Measurements from ENCODE around the gene EXOSC2. TPM values are rescaled to one million over a fixed set of nuclear protein-coding genes. Genes with fewer than 3 reads are reported as not detected.

Gene EXOSC2
- total RNA-seq, 6 donors from 2014 or later, result 6.7 to 37.7 (median 17.8) TPM

DNA sequence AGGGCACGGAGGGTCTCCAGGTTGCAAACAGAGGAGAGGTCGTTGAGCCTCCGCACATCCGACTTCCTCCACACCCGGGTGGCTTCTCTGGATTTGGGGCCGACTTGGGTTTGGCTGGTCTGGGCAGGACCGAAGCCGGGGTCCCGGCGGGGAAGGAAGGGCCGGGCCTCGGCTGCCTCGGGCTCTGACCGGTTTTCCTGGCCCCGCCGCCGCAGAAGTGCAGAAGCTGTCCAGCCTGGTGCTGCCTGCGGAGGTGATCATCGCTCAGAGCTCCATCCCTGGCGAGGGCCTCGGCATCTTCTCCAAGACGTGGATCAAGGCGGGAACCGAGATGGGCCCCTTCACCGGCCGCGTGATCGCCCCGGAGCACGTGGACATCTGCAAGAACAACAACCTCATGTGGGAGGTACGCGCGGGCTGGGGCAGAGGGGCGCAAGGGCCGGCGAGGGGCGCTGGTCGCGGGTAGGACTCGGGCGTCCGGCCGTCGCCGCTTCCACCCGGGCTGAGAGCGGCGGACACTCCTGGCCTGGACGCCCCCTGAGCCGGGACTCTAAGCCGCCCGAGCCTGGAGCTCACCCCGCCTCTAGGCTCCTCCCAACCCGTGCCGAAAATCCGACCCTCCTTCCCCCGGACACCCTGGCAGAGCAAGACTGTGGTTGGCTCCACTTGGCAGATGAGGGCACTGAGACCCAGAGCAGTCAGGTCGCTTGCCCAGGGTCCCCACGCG is 27.0 kb upstream of the EXOSC2 start:
- peaks cover 34 to 56% (median 49%) of the 10 kb centered on the region in 4 donors for H3K4me1 ChIP-seq
- 8% methylated on average over 14 to 34 of the region's 60 CpGs for WGBS, 2 donors

DNA sequence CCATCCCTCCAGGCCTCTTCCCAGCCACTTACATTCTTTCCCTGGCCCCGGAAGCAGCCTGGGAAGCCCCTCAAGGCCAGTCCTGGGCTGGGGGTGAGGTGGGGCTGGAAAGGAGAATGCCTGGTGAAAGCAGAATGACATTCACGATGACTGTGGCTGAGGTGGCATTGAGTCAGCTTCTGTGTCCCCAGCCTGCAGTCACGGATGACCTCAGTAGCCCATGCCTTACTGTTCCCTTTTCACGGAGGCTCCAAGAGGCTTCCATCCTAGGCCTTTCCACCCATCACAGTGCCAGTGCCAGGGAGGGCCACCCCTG is 26.5 kb upstream of the EXOSC2 start:
- ATAC-seq (ENCODE audit: low FRiP score in 2 of 2) (no peak), DNase-seq (no peak)
- no peak overlapping the region for H3K27ac ChIP-seq
- no peak overlapping the region for H3K4me3 ChIP-seq
- TF ChIP-seq, protein P1, sequence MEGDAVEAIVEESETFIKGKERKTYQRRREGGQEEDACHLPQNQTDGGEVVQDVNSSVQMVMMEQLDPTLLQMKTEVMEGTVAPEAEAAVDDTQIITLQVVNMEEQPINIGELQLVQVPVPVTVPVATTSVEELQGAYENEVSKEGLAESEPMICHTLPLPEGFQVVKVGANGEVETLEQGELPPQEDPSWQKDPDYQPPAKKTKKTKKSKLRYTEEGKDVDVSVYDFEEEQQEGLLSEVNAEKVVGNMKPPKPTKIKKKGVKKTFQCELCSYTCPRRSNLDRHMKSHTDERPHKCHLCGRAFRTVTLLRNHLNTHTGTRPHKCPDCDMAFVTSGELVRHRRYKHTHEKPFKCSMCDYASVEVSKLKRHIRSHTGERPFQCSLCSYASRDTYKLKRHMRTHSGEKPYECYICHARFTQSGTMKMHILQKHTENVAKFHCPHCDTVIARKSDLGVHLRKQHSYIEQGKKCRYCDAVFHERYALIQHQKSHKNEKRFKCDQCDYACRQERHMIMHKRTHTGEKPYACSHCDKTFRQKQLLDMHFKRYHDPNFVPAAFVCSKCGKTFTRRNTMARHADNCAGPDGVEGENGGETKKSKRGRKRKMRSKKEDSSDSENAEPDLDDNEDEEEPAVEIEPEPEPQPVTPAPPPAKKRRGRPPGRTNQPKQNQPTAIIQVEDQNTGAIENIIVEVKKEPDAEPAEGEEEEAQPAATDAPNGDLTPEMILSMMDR (IDR thresholded peaks at IDR 0.05), result no peak
- 40 to 52% methylated on average over 1 to 4 of the region's 4 CpGs for WGBS, 2 donors
- H3K4me1 ChIP-seq, result peaks cover 34 to 51% (median 45%) of the 10 kb centered on the region in 4 donors
- H3K27me3 ChIP-seq, result peaks cover 0 to 62% (median 36%) of the 10 kb centered on the region in 4 donors
- H3K36me3 ChIP-seq, result no peaks in the 10 kb centered on the region
- H3K9me3 ChIP-seq, result no peaks in the 10 kb centered on the region

More for the DNA sequence above, 27.0 kb upstream of the EXOSC2 start:
- H3K27ac ChIP-seq, result no peak overlapping the region
- H3K27me3 ChIP-seq, result peaks cover 0 to 68% (median 38%) of the 10 kb centered on the region in 4 donors
- no peaks in the 10 kb centered on the region for H3K9me3 ChIP-seq
- TF ChIP-seq POLR2AphosphoS5 (IDR thresholded peaks at IDR 0.05) (no peak), EP300 (IDR thresholded peaks at IDR 0.05) (no peak), POLR2A (IDR thresholded peaks at IDR 0.05) (no peak)
- TF ChIP-seq, protein P1 (IDR thresholded peaks at IDR 0.05), result no peak
- ATAC-seq (ENCODE audit: low FRiP score in 2 of 2) (no peak), DNase-seq (peak in 1 of 2 donors; percentile 82)
- H3K4me3 ChIP-seq, result no peak overlapping the region
- H3K36me3 ChIP-seq, result no peaks in the 10 kb centered on the region

DNA sequence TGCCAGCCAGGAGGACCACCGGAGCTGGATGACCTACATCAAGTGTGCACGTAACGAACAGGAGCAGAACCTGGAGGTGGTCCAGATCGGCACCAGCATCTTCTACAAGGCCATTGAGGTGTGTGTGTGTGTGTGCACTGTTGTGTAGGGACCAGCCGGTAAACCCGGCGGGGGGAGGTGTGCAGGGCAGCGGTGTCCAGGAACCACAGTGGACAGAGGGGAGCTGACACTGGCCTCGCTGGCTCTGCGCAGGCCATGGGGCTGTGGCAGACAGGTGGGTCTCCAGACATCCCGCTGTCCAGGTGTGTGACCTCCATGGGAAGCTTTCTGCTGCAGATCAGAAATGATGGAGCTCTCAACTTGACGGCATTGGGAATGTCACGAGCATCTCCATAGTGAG is 25.4 kb upstream of the EXOSC2 start:
- H3K4me1 ChIP-seq, result peaks cover 29 to 40% (median 35%) of the 10 kb centered on the region in 4 donors
- H3K4me3 ChIP-seq, result no peak overlapping the region
- TF ChIP-seq, protein P1 (IDR thresholded peaks at IDR 0.05), result no peak
- TF ChIP-seq POLR2AphosphoS5 (IDR thresholded peaks at IDR 0.05) (no peak), EP300 (IDR thresholded peaks at IDR 0.05) (no peak), POLR2A (IDR thresholded peaks at IDR 0.05) (no peak)
- DNase-seq (peak in 1 of 2 donors; percentile 44), ATAC-seq (ENCODE audit: low FRiP score in 2 of 2) (no peak)
- H3K9me3 ChIP-seq, result no peaks in the 10 kb centered on the region
- no peaks in the 10 kb centered on the region for H3K36me3 ChIP-seq
- H3K27ac ChIP-seq, result no peak overlapping the region
- H3K27me3 ChIP-seq, result peaks cover 0 to 51% (median 28%) of the 10 kb centered on the region in 4 donors
- WGBS, 2 donors, result 86 to 90% methylated on average over 13 of the region's 13 CpGs

DNA sequence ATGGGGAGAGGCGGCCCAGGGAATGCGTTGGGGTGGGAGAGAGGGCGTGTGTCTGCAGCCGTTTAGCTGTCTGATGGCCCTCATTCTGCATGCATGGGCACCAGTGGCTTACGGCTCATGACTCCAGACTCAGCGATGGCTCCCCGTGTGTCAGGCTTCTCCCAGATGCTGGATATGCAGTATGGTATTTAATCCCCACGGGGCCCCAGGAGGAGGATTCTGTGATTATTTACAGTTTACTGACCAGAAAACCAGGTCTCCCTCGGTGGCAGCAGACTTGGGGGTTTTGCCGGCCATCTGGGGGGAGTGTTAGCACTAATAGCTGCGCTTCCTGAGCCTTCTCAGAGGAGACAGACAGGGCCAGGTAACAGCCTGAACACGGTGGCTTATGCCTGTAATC is 24.9 kb upstream of the EXOSC2 start:
- Histone ChIP-seq H3K27me3 (peaks cover 0 to 47% (median 26%) of the 10 kb centered on the region in 4 donors), H3K27ac (no peak overlapping the region), H3K9me3 (no peaks in the 10 kb centered on the region), H3K4me3 (no peak overlapping the region), H3K36me3 (no peaks in the 10 kb centered on the region), H3K4me1 (peaks cover 25 to 35% (median 31%) of the 10 kb centered on the region in 4 donors)
- 60 to 62% methylated on average over 8 to 12 of the region's 12 CpGs for WGBS, 2 donors
- ATAC-seq (ENCODE audit: low FRiP score in 2 of 2) (no peak), DNase-seq (no peak)
- TF ChIP-seq, protein P1 (IDR thresholded peaks at IDR 0.05), result no peak
- TF ChIP-seq POLR2AphosphoS5 (IDR thresholded peaks at IDR 0.05) (no peak), EP300 (IDR thresholded peaks at IDR 0.05) (no peak), POLR2A (IDR thresholded peaks at IDR 0.05) (no peak)

DNA sequence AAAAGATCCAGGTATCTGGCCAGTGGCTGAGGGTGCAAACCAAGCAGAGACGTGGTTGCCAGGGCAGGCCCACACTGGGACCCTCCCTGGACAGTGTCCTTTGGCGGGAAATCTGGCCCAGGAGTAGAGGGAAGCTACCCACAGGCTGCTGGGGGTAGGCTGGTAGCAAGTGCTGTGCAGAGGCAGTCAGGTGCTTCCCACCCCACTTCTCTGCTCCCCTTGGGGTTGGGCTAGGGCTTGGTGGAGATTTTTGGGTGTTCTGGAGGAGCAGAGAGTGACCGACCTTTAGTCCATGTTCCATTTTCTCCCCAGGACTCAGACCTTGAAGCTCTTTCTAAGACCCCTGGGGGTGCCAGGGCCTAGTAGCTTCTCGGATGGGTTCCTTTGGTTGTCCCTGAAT is 23.6 kb upstream of the EXOSC2 start:
- ATAC-seq (ENCODE audit: low FRiP score in 2 of 2), result no peak
- Histone ChIP-seq H3K9me3 (no peaks in the 10 kb centered on the region), H3K27ac (no peak overlapping the region), H3K4me3 (no peak overlapping the region), H3K4me1 (peaks cover 12 to 22% (median 18%) of the 10 kb centered on the region in 4 donors), H3K36me3 (no peaks in the 10 kb centered on the region), H3K27me3 (peaks cover 0 to 34% (median 12%) of the 10 kb centered on the region in 4 donors)
- TF ChIP-seq, protein P1 (IDR thresholded peaks at IDR 0.05), result no peak
- no peak for TF ChIP-seq POLR2AphosphoS5 (IDR thresholded peaks at IDR 0.05)
- no peak for TF ChIP-seq EP300 (IDR thresholded peaks at IDR 0.05)
- no peak for TF ChIP-seq POLR2A (IDR thresholded peaks at IDR 0.05)
- 81 to 84% methylated on average over 3 to 4 of the region's 4 CpGs for WGBS, 2 donors
- no peak for DNase-seq
